Activated T-cell treated with anti-CD3 and anti-CD28 coated beads, Interleukin-2, amount 50 U/mL, for 48 hours (primary cell): ENCODE measurements around the gene PRPF4.
"Not testable (repeated sequence)": the region's sequence is repeated elsewhere in the genome, so short reads cannot be mapped to it uniquely, and the experiment has no call there.

Experiments
- DNase-seq, 2 experiments: peaks; one replicate each; pipeline ENCODE4 v3.0.0-alpha.2; 2020

The PRPF4 gene

GRCh38 chr9:113275157-113276131 lies at the start of gene PRPF4, which contains the start of gene CDC26:
Gene PRPF4 (plus strand): TSS chr9:113275658. CDS start chr9:113275744, 86 bp downstream.
Gene CDC26 (minus strand): TSS chr9:113275572. CDS start chr9:113272507, 3,065 bp downstream.
- DNase-seq: peak; percentile 96

GRCh38 chr9:113227436-113227835 lies 48.0 kb upstream of the PRPF4 start:
- no peak for DNase-seq

DNA sequence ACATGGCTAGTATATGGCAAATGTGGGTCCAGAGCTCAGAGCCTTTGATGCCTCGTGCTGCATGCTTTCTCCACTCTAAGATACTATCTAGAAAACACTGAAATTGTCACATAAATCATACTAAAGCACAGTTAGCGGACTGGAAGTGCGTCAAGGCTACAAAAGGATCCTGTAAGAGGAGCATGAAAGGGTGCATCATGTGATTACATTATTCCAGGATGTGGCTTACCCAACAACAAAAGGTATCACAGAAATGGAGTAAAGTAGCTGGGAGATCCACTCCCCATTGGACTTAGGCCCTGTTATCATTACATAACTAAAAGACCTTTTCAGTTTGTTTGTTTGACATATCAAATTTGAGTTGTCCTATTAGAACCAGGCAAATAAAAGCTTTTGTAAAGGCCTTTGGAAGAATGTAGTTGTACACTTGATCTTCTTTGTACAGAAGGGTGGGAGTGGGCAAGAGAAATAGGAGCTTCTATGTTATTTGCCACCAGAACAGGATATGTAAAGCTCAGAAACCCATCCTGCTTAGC lies 47.3 kb upstream of the PRPF4 start:
- DNase-seq: no peak

DNA sequence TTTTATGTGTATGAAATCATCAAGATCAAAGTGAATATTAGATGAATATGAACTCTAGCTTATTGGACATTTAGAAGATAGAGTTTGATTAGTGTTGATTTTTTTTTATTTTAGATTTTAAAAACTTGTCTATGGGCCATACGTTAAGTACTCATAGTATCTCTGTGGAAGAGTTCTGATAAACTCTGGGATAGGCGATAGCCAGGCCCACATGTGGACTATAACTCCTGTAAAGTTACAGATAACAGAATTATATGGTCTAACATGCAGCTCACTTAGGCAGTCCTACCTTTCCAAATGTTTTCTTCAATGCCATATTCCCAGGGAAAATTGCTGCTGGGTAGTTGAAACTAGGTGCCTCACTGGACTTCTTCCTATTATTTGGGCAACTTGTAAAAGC lies 43.8 kb upstream of the PRPF4 start:
- no peak for DNase-seq

- not testable (repeated sequence) for DNase-seq
Measured at GRCh38 chr9:113235701-113236255, 39.7 kb upstream of the PRPF4 start.

- no peak for DNase-seq
Measured at GRCh38 chr9:113237026-113237425, 38.4 kb upstream of the PRPF4 start.

DNA sequence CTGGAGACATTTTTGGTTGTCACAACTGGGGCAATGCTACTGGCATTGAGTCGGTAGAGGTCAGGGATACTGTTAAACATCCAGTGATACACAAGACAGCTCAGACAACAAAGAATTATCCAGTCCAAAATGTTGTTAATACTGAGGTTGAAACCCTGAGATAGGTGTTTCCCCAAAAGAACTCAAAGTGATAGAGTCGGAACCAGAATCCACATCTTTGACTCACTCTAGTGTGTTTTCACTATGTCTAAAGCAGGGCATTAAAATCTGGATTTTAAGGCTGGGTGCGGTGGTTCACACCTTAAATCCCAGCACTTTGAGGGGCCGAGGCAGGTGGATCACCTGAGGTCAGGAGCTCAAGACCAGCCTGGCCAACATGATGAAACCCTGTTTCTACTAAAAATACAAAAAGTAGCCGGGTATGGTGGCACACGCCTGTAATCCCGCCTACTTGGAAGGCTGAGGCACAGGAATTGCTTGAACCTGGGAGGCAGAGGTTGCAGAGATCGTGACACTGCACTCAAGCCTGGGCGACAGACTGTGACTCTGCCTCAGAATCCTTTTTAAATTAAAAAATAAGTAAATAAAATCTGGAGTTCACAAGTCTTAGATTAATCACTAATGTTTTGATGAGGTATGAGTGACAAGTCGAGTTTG lies 37.1 kb upstream of the PRPF4 start:
- DNase-seq: no peak

DNA sequence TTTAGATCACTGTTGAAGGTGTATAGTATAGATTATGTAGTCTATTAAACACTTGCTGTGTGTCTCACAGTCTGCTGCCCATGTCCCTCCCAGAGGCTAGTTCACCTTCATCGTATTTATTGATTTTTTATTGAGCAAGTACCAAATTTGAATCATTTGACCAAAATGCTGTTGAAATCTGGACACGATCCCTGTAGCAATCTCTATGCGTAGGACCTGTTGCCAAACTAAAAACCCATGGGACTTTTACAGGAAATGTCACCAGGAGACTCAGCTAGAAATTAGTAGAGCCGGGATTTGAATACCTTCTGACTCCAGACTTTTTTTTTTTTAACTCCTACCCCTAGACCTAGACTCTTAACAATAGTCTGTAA lies 36.6 kb upstream of the PRPF4 start:
- no peak for DNase-seq

- no peak for DNase-seq
Measured at GRCh38 chr9:113241161-113241560, 34.3 kb upstream of the PRPF4 start.

GRCh38 chr9:113244556-113244955 lies 30.9 kb upstream of the PRPF4 start:
- no peak for DNase-seq

DNA sequence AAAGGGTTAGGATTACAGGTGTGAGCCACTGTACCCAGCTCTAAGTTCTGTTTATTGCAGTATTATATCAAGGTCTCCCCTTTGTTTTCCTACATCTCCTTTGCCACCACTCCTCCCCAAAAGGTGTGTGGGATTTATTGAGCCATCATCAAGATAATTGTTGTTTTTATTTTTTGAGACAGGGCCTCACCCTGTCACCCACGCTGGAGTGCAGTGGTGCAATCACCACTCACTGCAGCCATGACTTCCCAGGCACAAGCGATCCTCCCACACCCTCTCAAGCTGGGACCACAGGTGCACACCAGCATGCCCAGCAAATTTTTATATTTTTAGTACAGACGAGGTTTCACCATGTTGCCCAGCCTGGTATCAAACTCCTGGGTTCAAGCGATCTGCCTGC lies 29.6 kb upstream of the PRPF4 start:
- no peak for DNase-seq

- DNase-seq: no peak
Measured at GRCh38 chr9:113246928-113247327, 28.5 kb upstream of the PRPF4 start.

- no peak for DNase-seq
Measured at GRCh38 chr9:113247640-113248039, 27.8 kb upstream of the PRPF4 start.

DNA sequence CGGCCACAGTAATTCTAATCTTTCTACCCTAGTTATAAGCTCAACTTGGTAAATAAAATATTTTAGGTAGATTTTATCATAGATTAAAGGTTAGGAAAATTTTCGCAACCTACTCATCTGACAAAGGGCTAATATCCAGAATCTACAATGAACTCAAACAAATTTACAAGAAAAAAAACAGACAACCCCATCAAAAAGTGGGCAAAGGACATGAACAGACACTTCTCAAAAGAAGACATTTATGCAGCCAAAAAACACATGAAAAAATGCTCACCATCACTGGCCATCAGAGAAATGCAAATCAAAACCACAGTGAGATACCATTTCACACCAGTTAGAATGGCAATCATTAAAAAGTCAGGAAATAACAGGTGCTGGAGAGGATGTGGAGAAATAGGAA lies 25.8 kb upstream of the PRPF4 start:
- not testable (repeated sequence) for DNase-seq

DNA sequence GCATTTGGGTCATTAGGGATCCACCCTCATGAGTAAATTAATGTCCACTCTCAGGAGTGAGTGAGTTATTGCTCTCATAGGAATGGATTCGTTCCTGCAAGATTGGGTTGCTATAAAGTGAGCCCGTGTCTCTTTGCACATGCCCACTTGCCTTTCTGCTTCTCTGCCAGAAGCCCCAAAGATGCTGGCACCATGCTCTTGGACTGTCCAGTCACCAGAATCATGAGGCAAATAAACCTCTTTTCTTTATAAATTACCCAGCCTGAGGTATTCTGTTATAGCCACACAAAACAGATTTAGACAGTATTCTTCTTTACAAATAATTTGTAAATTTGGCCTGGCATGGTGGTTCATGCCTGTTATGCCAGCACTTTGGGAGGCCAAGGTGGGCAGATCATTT lies 24.7 kb upstream of the PRPF4 start:
- no peak for DNase-seq

DNA sequence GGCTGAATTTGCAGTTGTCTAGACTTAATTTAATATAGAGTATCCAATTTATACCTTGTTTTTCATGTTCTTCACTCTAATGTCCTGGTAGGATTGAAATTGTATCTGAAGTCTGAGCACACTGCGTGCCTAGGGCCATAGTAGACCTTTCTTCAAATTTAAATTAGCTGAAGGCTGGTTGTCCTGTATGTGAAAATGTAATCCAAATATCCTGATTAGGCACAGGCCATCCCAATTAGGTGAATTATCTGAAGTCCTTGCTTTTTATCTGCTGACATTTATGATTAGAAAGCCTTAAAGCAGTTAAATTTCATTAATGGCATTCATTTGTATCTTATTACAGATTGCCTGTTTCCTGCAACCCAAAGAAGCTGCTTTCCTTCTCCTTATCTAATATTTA lies 20.5 kb upstream of the PRPF4 start:
- no peak for DNase-seq

- no peak for DNase-seq
Measured at GRCh38 chr9:113255438-113255837, 20.0 kb upstream of the PRPF4 start.

DNA sequence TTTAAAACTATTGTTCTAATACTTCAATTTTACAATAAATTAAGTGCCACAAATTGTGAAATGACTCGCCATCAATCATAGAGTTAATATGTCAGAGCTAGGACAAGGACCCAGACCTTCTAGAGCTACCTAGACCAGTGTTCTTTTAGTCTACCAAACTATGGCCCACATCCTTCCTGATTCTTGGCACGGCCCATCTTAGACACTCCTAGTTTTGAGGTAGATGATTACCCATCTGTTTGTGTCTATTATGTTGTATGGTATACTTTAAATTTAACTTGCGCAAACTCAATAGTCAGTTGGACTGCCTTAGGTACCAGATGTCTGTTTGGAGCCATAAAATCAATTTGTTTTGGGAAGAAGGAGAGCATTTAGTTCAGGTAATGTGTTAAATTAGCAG lies 17.6 kb upstream of the PRPF4 start:
- DNase-seq: no peak

- DNase-seq: no peak
Measured at GRCh38 chr9:113258282-113258681, 17.2 kb upstream of the PRPF4 start.

DNA sequence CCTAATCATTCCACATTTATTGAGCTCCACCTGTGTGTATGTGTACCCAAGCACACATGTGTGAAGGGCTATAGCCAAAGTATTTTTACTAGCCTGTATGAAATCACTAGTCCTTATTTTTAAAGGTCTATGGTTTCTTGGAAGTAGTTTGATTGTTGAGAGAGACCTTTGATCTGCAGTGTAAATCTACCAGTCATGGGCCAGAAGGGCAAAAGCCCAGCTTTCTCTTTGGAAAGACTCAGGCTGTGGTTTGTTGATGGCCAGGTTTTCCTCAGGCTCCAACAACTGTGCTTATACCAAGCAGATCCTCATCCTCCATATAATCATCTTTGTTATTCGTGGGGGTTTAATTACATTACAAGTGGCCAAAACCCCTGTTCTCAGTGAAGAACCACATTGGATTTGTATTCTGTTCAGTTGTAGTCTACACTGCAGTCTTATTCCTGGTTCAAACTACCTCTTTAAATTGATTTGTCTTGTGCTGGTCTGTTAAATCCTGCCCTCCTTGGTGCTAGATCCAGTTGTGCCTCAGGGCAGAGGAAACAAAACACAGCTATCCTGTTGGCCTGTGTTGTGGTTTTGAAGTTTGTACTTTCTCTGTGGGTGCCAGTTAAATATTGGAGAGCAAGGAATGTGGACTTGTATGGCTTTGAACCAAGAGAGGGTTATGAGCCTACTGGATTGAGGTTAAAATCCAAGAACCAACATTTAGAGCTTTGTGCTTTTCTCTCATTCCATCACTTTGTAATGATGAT lies 13.4 kb upstream of the PRPF4 start:
- DNase-seq: no peak

- no peak for DNase-seq
Measured at GRCh38 chr9:113266174-113266573, 9.3 kb upstream of the PRPF4 start.

- DNase-seq: no peak
Measured at GRCh38 chr9:113267911-113268566, 7.4 kb upstream of the PRPF4 start.
